Stimulated activated CD4-positive, alpha-beta T cell treated with anti-CD3 and anti-CD28 coated beads, Interleukin-4, amount 100 ng/mL, for 24 hours (primary cell): Measurements from ENCODE around the gene MAPKAP1.

Source experiments
- DNase-seq: peaks from one replicate; pipeline ENCODE4 v3.0.0-alpha.2; 2020

MAPKAP1 gene

GRCh38 chr9:125426926-125427325 lies 280.1 kb downstream of the MAPKAP1 start:
- DNase-seq = no peak

- DNase-seq = no peak
Observed at GRCh38 chr9:125425901-125426515, 281.0 kb downstream of the MAPKAP1 start.

- no peak for DNase-seq
Observed at GRCh38 chr9:125425170-125425897, 281.7 kb downstream of the MAPKAP1 start.

GRCh38 chr9:125423964-125424363 lies 283.0 kb downstream of the MAPKAP1 start:
- DNase-seq = no peak

- no peak for DNase-seq
Observed at GRCh38 chr9:125422853-125423252, 284.2 kb downstream of the MAPKAP1 start.

- no peak for DNase-seq
Observed at GRCh38 chr9:125421591-125422181, 285.3 kb downstream of the MAPKAP1 start.

GRCh38 chr9:125421166-125421565 lies 285.8 kb downstream of the MAPKAP1 start:
- no peak for DNase-seq

GRCh38 chr9:125418404-125418803 lies 288.6 kb downstream of the MAPKAP1 start:
- no peak for DNase-seq

GRCh38 chr9:125416517-125416916 lies 290.5 kb downstream of the MAPKAP1 start:
- no peak for DNase-seq

- DNase-seq = no peak
Observed at GRCh38 chr9:125415583-125416460, 291.2 kb downstream of the MAPKAP1 start.

- DNase-seq = no peak
Observed at GRCh38 chr9:125413579-125413978, 293.4 kb downstream of the MAPKAP1 start.

GRCh38 chr9:125412166-125412565 lies 294.8 kb downstream of the MAPKAP1 start:
- no peak for DNase-seq

- no peak for DNase-seq
Observed at GRCh38 chr9:125411171-125411756, 295.7 kb downstream of the MAPKAP1 start.

GRCh38 chr9:125410522-125410894 lies 296.5 kb downstream of the MAPKAP1 start:
- DNase-seq = no peak

- peak; percentile 57 for DNase-seq
Observed at GRCh38 chr9:125409637-125410521, 297.1 kb downstream of the MAPKAP1 start.

GRCh38 chr9:125409217-125409636 lies 297.8 kb downstream of the MAPKAP1 start:
- DNase-seq = no peak

GRCh38 chr9:125407974-125408900 lies 298.8 kb downstream of the MAPKAP1 start:
- DNase-seq = peak; percentile 82

GRCh38 chr9:125407432-125407973 lies 299.5 kb downstream of the MAPKAP1 start:
- DNase-seq = no peak

- no peak for DNase-seq
Observed at GRCh38 chr9:125406810-125407087, 300.3 kb downstream of the MAPKAP1 start.
